Frontal cortex (tissue), 4 donors: Measurements from ENCODE around the gene KCNC1. TPM values are rescaled to one million over a fixed set of nuclear protein-coding genes. Genes with fewer than 3 reads are reported as not detected.

Experiments used
- DNase-seq, 2 donors: peaks; one replicate each; pipeline ENCODE4 v3.0.0; 2012; ENCODE audit warnings: low spot score in 2 of 2
- FAIRE-seq: peaks from 2 replicates; lab custom pipeline; 2012; peaks lifted over from hg19 to GRCh38; lab: Jason Lieb, UNC
- total RNA-seq: library from RNA; depleted of rRNA; stranded (reverse); fragments of >200 nt; gene quantifications from one replicate; pipeline ENCODE4 v1.2.3, GENCODE V29; 2014
- donor health status: control.
- donor health status: control.
- donor health status: control.

Gene KCNC1
- total RNA-seq, 1 donor from 2014 or later: 5.3 TPM

GRCh38 chr11:17750013-17750800 is 15.6 kb downstream of the KCNC1 start:
- DNase-seq (no peak), FAIRE-seq (no peak)

GRCh38 chr11:17750801-17751165 is 16.2 kb downstream of the KCNC1 start:
- no peak for DNase-seq

GRCh38 chr11:17751558-17751957 is 17.0 kb downstream of the KCNC1 start:
- no peak for FAIRE-seq

More at GRCh38 chr11:17750801-17751165, 16.2 kb downstream of the KCNC1 start:
- no peak for FAIRE-seq

GRCh38 chr11:17752144-17752543 is 17.6 kb downstream of the KCNC1 start:
- FAIRE-seq: no peak
- no peak for DNase-seq

More at GRCh38 chr11:17751558-17751957, 17.0 kb downstream of the KCNC1 start:
- DNase-seq: no peak

GRCh38 chr11:17753153-17753552 is 18.6 kb downstream of the KCNC1 start:
- FAIRE-seq: no peak
- DNase-seq: no peak

GRCh38 chr11:17753641-17754040 is 19.1 kb downstream of the KCNC1 start:
- FAIRE-seq (no peak), DNase-seq (no peak)

- FAIRE-seq (no peak), DNase-seq (no peak)
Measured at GRCh38 chr11:17755891-17756290, 21.3 kb downstream of the KCNC1 start.

GRCh38 chr11:17760102-17761029 is 25.8 kb downstream of the KCNC1 start:
- DNase-seq: no peak

GRCh38 chr11:17762309-17762974 is 27.9 kb downstream of the KCNC1 start:
- FAIRE-seq (no peak), DNase-seq (no peak)

More at GRCh38 chr11:17760102-17761029, 25.8 kb downstream of the KCNC1 start:
- FAIRE-seq: no peak

GRCh38 chr11:17763244-17763643 is 28.7 kb downstream of the KCNC1 start:
- DNase-seq: no peak
- no peak for FAIRE-seq

- no peak for DNase-seq
- no peak for FAIRE-seq
Measured at GRCh38 chr11:17763703-17764102, 29.1 kb downstream of the KCNC1 start.

- DNase-seq (no peak), FAIRE-seq (no peak)
Measured at GRCh38 chr11:17764446-17765218, 30.1 kb downstream of the KCNC1 start.

GRCh38 chr11:17765356-17766072 is 30.9 kb downstream of the KCNC1 start:
- DNase-seq (no peak), FAIRE-seq (no peak)

GRCh38 chr11:17766073-17766359 is 31.4 kb downstream of the KCNC1 start:
- DNase-seq (no peak), FAIRE-seq (no peak)

- DNase-seq (no peak), FAIRE-seq (no peak)
Measured at GRCh38 chr11:17766590-17766989, 32.0 kb downstream of the KCNC1 start.

GRCh38 chr11:17767301-17767885 is 32.8 kb downstream of the KCNC1 start:
- DNase-seq (no peak), FAIRE-seq (no peak)

GRCh38 chr11:17767914-17768313 is 33.3 kb downstream of the KCNC1 start:
- no peak for FAIRE-seq
- DNase-seq: no peak

GRCh38 chr11:17768547-17768946 is 34.0 kb downstream of the KCNC1 start:
- FAIRE-seq: no peak

GRCh38 chr11:17769218-17769617 is 34.6 kb downstream of the KCNC1 start:
- DNase-seq: no peak

More at GRCh38 chr11:17768547-17768946, 34.0 kb downstream of the KCNC1 start:
- DNase-seq: no peak

More at GRCh38 chr11:17769218-17769617, 34.6 kb downstream of the KCNC1 start:
- FAIRE-seq: no peak
